Testis (tissue), 3 donors: ENCODE results near the gene PRR23E. TPM values are rescaled to one million over a fixed set of nuclear protein-coding genes. Genes with fewer than 3 reads are reported as not detected.

Experiments
- DNase-seq: peaks from one replicate; pipeline ENCODE4 v3.0.0-alpha.2; 2019
- H3K27ac ChIP-seq, 2 donors: fragments of 200-600 bp; sonication (generic); one replicate each; pipeline ENCODE4 v1.5.1; 2019
- H3K27me3 ChIP-seq: fragments of 200-600 bp; sonication (generic); one replicate; pipeline ENCODE4 v1.5.1; 2019
- H3K36me3 ChIP-seq: fragments of 200-600 bp; sonication (generic); one replicate; pipeline ENCODE4 v1.5.1; 2017; ENCODE audit warnings: low read depth; ENCODE audit errors: missing control alignments
- H3K4me1 ChIP-seq: fragments of 200-600 bp; sonication (generic); one replicate; pipeline ENCODE4 v1.5.1; 2019
- H3K4me3 ChIP-seq, 2 donors: fragments of 200-600 bp; sonication (generic); one replicate each; pipeline ENCODE4 v1.5.1; 2017 to 2019
- H3K9me3 ChIP-seq: fragments of 200-600 bp; sonication (generic); one replicate; pipeline ENCODE4 v1.5.1; 2017
- CTCF ChIP-seq, 3 experiments: fragments of 450-650 bp in 2 of 3; fragments of 200-600 bp in 1 of 3; sonication (generic) in 1 of 3; IDR thresholded peaks; one replicate each; pipeline ENCODE4 v1.5.1; 2016 to 2019; ENCODE audit warnings: antibody characterized with exemption in 3 of 3, mild to moderate bottlenecking in 2 of 3, moderate library complexity in 1 of 3
- POLR2A ChIP-seq: fragments of 450-650 bp; IDR thresholded peaks from one replicate; pipeline ENCODE4 v1.6.1; 2017; ENCODE audit warnings: antibody characterized with exemption, mild to moderate bottlenecking, moderate library complexity
- WGBS, 2 donors: methylation state at CpG; one replicate each; pipeline ENCODE4 v1.1.5; 2018; 5-methylcytosine and 5-hydroxymethylcytosine counted together
- intact Hi-C: fragments of 100-400 bp; cut with DNase I; formaldehyde crosslinking; loops from one replicate; pipeline ENCODE4 v1.15.1; 2023; ENCODE audit warnings: low total_unique reads
- polyA plus RNA-seq: library from polyadenylated mRNA; stranded (reverse); fragments of 350-450 nt; fragmentation: Illumina TruSeq; extraction: RNeasy Lipid Tissue Mini Kit (QIAGEN cat#74804); gene quantifications from one replicate; pipeline ENCODE4 v1.2.3, GENCODE V29; 2014; ENCODE audit warnings: low read depth, low replicate concordance; ENCODE audit not compliant: insufficient read depth
- total RNA-seq, 2 donors: library from RNA; depleted of rRNA; stranded (reverse); fragments of >200 nt; gene quantifications; one replicate each; pipeline ENCODE4 v1.2.3, GENCODE V29; 2016

PRR23E gene
- total and polyA plus RNA-seq, 3 donors from 2014 or later = 0.87 to 1.5 (median 1.0) TPM

GRCh38 chr3:127196466-127197299 lies 3.8 kb downstream of the PRR23E start:
- Histone ChIP-seq H3K36me3 (no peaks in the 10 kb centered on the region), H3K9me3 (no peaks in the 10 kb centered on the region), H3K27me3 (no peaks in the 10 kb centered on the region), H3K27ac (no peak overlapping the region), H3K4me1 (no peaks in the 10 kb centered on the region), H3K4me3 (no peak overlapping the region)
- 73 to 80% methylated on average over 8 to 15 of the region's 15 CpGs for WGBS, 2 donors
- intact Hi-C loops = no loop called here
- DNase-seq = no peak
- TF ChIP-seq POLR2A (no peak), CTCF (IDR thresholded peaks at IDR 0.05) (no peak)

- no peaks in the 10 kb centered on the region for H3K4me1 ChIP-seq
- no peak overlapping the region for H3K27ac ChIP-seq
- intact Hi-C loops = no loop called here
- no peaks in the 10 kb centered on the region for H3K27me3 ChIP-seq
- no peak overlapping the region for H3K4me3 ChIP-seq
- TF ChIP-seq CTCF (IDR thresholded peaks at IDR 0.05) = no peak
- TF ChIP-seq POLR2A = no peak
- H3K36me3 ChIP-seq = no peaks in the 10 kb centered on the region
- 72 to 76% methylated on average over 13 to 14 of the region's 14 CpGs for WGBS, 2 donors
- no peaks in the 10 kb centered on the region for H3K9me3 ChIP-seq
- DNase-seq = no peak
Measured at GRCh38 chr3:127197300-127198189, 4.6 kb downstream of the PRR23E start.

- Histone ChIP-seq H3K27me3 (no peaks in the 10 kb centered on the region), H3K4me1 (no peaks in the 10 kb centered on the region), H3K9me3 (no peaks in the 10 kb centered on the region), H3K27ac (no peak overlapping the region), H3K4me3 (no peak overlapping the region), H3K36me3 (no peaks in the 10 kb centered on the region)
- no peak for DNase-seq
- intact Hi-C loops = no loop called here
- TF ChIP-seq POLR2A (no peak), CTCF (IDR thresholded peaks at IDR 0.05) (no peak)
- 72 to 82% methylated on average over 6 of the region's 6 CpGs for WGBS, 2 donors
Measured at GRCh38 chr3:127200086-127200691, 7.3 kb downstream of the PRR23E start.

GRCh38 chr3:127203024-127203423 lies 10.1 kb downstream of the PRR23E start:
- no peaks in the 10 kb centered on the region for H3K4me1 ChIP-seq
- H3K4me3 ChIP-seq = no peak overlapping the region
- no peaks in the 10 kb centered on the region for H3K9me3 ChIP-seq
- 43 to 50% methylated on average over 1 of the region's 1 CpG for WGBS, 2 donors
- H3K27ac ChIP-seq = no peak overlapping the region
- H3K27me3 ChIP-seq = no peaks in the 10 kb centered on the region
- DNase-seq = no peak
- intact Hi-C loops = no loop called here
- H3K36me3 ChIP-seq = no peaks in the 10 kb centered on the region
- TF ChIP-seq POLR2A = no peak
- TF ChIP-seq CTCF (IDR thresholded peaks at IDR 0.05) = no peak
